NCI-H345 treated with DMSO at 0.1 percent for 48 hours (cell line): ENCODE data around the gene PHF23.
"Not testable (repeated sequence)": the region's sequence is repeated elsewhere in the genome, so short reads cannot be mapped to it uniquely, and the experiment has no call there.

ENCODE experiments used
- DNase-seq: peaks from one replicate; lab custom pipeline; 2025; ENCODE audit not compliant: unreplicated experiment; lab: John Stamatoyannopoulos, UW

PHF23 gene

GRCh38 chr17:7258731-7259554 lies 19.7 kb upstream of the PHF23 start:
- DNase-seq: no peak

DNA sequence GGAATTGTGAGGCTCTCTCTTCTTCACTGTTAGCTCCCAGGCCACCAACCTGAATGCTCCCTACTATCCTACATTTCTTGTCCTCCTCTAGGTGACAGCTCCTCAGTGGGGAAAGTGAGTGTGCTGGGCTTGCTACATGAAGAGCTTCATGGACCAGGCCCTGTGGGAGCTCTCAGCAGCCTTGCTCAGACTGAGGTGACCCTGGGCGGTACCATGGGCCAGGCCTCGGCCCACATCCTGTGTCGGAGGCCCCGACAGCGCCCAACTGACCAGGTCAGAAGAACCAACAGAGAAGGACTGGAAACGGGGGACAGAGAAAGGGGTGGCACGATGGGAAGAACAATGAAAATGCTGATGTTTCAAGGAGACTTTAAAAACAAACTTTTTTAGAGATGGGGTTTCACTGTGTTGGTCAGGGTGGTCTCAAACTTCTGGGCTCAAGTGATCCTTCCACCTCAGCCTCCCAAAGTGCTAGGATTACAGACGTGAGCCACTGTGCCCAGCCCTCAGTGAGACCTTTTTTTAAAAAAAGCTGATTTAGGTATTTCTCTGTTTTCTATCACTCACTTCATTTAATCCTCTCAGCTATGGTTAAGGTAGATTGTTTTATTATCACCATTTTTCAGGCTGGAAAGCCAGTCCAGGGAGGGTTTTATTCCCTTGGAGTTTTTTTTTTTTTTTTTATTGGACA lies 17.7 kb upstream of the PHF23 start:
- no peak for DNase-seq

DNA sequence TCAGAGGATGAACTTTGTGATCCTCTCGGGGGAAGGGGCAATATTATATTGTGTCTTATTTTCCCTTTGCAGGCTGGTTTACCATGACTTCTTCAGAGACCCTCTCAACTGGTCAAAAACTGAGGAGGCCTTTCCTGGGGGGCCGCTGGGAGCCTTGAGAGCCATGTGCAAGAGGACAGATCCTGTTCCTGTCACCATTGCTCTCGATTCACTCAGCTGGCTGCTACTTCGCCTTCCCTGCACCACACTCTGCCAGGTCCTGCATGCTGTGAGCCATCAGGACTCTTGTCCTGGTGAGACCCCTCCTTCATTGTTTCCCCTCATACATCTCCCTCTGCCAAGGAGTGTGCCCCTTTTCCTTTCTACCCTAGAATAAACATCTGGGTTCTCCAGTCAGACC lies 15.3 kb upstream of the PHF23 start:
- DNase-seq: no peak

- DNase-seq: no peak
Measured at GRCh38 chr17:7253082-7253481, 13.8 kb upstream of the PHF23 start.

GRCh38 chr17:7252176-7253043 lies 13.2 kb upstream of the PHF23 start, which contains the start of gene ELP5:
Gene ELP5, plus strand, starts transcription at chr17:7252215. Its CDS starts 336 bp downstream, at chr17:7252551.
- no peak for DNase-seq

- DNase-seq: peak; percentile 88
Measured at GRCh38 chr17:7251661-7252175, 12.5 kb upstream of the PHF23 start, which contains the start of gene CTDNEP1. Gene CTDNEP1, minus strand, starts transcription at chr17:7251734. Its CDS starts 438 bp downstream, at chr17:7251296.

DNA sequence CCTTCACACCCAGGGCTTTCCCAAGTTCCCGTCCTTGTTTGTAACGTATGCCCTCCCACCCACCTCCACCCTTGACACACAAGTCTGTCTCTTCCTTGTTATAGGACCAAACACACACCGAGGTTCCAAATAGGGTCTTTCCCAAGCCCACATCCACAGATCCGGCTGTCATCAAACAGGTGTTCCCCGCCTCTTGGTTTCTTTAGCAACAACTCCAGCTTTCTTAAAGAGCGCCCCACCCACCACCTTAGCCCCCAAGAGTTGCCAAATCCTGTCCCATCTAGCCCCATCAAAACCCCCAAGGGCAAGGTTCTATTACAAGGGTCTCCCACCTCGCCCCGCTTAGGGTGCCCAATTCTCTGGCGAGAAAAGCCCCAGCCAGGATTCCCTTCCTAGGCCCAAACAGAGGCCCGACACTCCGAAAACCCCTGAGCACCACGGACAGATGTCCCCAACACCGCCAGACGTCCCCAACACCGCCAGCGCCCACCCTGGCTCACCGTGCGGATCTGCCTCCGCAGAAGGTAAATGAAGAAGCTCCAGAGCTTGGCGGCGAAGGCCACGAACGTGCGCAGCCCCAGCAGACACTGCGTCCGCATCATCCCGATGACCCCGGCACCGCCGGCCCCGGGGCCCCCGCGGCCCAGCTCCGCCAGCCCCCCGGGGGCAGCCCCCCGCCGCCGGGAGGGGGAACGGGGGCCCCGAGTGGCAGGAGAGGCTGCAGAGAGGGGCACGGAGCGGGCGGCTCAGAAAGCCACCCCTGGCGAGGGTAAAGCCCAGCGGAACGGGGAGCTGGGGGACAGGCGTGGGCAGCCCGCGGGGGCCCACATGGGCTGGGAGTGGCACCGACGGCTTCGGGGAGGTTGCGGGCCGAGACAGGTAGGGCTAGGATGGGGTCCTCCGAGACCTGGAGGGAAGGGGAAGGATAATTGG lies 11.7 kb upstream of the PHF23 start:
- DNase-seq: no peak

GRCh38 chr17:7249830-7250229 lies 10.6 kb upstream of the PHF23 start:
- no peak for DNase-seq

DNA sequence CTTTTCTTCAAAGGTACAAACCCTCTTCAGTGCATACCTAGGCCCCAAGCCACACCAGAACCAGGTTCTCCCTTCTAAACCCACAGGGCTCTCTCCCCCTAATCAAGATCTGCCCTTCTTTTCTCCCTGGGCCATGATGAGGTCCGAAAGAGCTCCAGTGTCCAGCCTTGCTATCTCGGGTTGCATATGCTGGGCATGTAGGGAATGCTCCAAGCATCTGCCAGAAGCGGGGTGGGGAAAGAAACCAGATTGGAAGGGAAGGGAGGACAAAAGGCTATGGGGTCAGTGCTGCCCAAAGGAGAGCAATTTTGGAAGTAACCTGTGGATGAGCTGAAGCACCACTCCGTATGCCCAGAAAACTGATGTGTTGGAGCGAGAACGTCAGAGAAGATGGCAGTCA lies 10.0 kb upstream of the PHF23 start:
- DNase-seq: no peak

GRCh38 chr17:7248796-7249195 lies 9.5 kb upstream of the PHF23 start:
- no peak for DNase-seq

DNA sequence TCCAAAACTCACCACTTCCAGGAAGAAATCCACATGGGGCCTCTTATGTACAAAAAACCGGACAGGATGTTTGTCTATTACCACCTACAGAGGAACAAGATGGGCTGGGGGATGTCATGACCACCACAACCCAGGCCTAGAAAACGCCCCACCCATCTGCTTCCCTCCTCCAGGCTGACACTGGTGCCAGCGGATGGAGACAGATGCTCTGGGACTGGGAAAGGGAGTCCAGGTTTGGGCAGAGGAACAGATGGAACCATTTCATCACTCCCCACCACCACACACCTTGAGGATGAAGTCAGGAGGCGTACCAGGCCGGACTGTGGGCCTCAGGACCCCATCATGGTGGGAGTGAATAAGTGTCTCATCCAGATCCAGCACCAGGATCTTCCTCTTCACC lies 7.5 kb upstream of the PHF23 start:
- no peak for DNase-seq

DNA sequence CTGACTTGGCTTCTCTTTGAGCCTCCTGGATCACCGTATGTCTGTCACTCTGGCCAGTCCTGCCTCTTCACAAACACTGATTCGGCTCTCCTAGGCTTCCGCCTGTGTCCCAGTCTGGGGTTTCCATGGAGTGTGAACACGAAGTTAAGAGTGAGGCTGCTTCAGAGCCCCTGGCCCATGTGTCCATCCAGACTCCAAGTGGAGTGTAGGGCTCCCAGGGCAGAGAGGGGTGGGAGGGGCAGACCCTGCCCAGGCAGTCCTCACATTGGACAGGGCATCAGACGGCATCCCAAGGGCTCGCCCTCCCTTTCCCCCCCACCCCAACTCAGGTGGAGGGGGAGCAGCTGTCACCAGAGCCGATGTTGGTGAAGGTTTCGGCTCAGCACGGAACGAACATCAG lies 4.6 kb upstream of the PHF23 start:
- not testable (repeated sequence) for DNase-seq

DNA sequence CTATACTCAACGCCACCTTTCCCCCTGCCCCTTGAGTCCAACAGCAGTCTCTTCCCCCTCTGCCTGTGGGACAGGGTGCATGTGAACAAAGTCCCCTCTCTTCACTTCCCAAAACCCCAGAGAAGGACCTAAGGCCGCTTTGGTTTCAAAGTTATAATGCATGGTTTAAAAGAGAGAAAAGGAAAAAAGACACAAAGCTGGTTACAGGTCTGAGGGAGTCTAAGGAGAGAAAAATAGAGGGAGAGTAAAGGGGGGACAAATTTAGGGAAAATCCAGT lies 4.1 kb upstream of the PHF23 start:
- no peak for DNase-seq

DNA sequence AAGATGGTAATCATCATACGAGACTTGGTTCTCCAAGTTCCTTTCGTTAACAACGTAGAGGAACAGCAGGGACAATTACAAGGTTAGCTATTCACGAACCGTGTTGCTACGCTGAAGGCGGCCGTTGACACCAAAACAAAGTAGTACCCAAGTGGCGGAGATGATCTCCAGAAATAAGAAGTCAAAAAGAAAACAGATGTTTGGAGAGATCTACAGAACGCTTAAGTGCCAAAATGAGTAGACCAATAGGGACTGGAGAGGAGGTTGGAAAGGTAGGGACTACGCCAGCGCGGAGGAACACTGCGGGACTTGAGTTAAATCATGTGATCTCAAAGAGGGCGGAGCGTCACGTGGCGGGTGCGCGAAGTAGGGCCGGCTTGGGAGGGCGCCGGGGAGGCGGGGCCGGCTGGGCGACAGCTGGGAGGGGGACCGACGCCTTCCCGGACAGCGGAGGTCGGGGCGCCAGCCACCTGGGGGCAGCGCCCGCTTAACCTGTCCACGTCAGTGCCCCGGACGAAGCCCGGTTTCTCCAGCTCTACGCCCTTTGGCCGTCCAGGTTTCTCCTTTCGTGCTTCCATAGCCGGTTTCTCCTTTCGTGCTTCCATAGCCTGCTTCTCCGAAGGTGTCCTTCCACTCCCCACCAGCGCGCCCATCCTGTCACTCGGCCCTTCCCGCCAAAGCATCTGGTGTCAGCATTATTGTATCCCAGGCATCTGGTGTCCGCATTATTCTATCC lies 3.6 kb upstream of the PHF23 start:
- peak; percentile 70 for DNase-seq

DNA sequence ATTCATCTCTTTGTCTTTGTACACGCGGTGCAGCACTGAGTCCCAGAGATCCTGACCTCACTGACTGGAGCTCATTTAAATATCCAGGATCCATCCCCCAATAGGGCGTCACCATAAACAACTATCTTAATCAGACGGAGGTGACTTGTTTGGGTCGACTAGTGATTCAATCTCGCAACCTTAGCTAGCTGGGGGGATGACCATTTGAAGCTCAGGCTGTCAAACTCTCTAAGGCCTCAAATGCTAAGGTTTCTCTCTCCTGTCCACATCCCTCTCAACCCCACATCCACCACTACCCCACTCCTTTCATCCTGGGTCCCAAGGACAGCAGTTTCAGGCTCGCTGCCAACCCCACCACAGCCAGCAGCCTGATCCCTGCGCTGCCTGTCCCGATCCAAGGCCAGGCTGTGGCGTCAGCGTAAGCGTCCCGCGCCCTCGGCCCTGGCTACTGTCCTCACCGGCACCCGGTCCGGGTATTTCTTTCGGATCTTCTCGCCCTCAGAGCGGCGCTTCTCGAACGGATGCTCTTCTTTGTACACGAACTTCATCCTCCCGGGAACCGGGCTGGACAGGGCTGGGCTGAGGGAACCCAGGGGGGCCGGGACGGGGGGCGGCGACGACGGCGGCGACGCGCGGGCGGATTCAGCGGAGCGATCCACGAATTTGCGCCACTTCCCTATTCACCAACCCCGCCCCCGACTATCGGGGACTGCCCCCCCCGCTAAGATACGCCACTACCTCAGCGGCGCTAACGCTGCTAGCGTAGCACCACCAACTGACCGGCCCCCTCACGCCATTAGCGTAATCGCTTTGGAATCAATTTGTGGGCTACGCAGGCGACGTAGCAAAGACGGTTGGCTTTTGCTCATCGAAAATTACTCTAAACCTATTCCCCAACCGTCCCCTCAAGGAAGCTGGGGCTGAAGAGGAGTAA lies 2.8 kb upstream of the PHF23 start, which contains the start of gene GABARAP:
TSS of gene GABARAP (minus strand) at position 667 of the 934 bp plus-strand sequence. CDS start at position 548, 119 bp downstream.
- DNase-seq: peak; percentile 69

GRCh38 chr17:7241090-7241733 lies 2.0 kb upstream of the PHF23 start:
- no peak for DNase-seq

- no peak for DNase-seq
Measured at GRCh38 chr17:7240375-7240774, 1.1 kb upstream of the PHF23 start.
